GM12878 (cell line): ENCODE data around the gene TP53I3. TPM values are rescaled to one million over a fixed set of nuclear protein-coding genes. Genes with fewer than 3 reads are reported as not detected.

Source experiments
- ATAC-seq: fragments of 200-7000 bp; cut with Tn5 transposase; 3 replicates; pipeline ENCODE4 v1.9.1; 2020; ENCODE audit warnings: mild to moderate bottlenecking, moderate library complexity
- BruUV-seq: library from RNA; stranded (reverse); fragments of 400-500 nt; replicated peaks from 2 replicates; lab custom pipeline; 2021; lab: Mats Ljungman, UMichigan
- CTCF ChIA-PET: fragments of 300-600 bp; sonication (Branson Sonifier 250); formaldehyde crosslinking; extraction: SDS; loops from one replicate; lab custom pipeline; 2021; ENCODE audit warnings: inconsistent platforms; lab: Yijun Ruan, JAX
- POLR2A ChIA-PET: fragments of 350-600 bp; formaldehyde crosslinking; extraction: SDS; loops from one replicate; lab custom pipeline; 2021; ENCODE audit warnings: inconsistent platforms; lab: Charles Lee
- RAD21 ChIA-PET: fragments of 300-600 bp; sonication (Branson Sonifier 250); formaldehyde crosslinking; loops from one replicate; lab custom pipeline; 2023; ENCODE audit warnings: antibody characterized with exemption; ENCODE audit not compliant: unreplicated experiment; lab: Charles Lee
- SMC1A ChIA-PET: fragments of 300-600 bp; sonication (Branson Sonifier 250); formaldehyde crosslinking; loops from one replicate; lab custom pipeline; 2023; ENCODE audit not compliant: unreplicated experiment, uncharacterized antibody; lab: Charles Lee
- DNase-seq: peaks from one replicate; pipeline ENCODE4 v3.0.0-alpha.2; 2011; ENCODE audit warnings: low read depth, low spot score
- FAIRE-seq: peaks from 3 replicates; lab custom pipeline; 2011; peaks lifted over from hg19 to GRCh38; lab: Jason Lieb, UNC
- H2AFZ ChIP-seq: 2 replicates; pipeline ENCODE4 v1.6.0; 2011; ENCODE audit warnings: low read depth, low read length, control low read depth; ENCODE audit not compliant: control insufficient read depth
- H3K27ac ChIP-seq: 2 replicates; pipeline ENCODE4 v1.5.1; 2011; ENCODE audit warnings: control low read depth; ENCODE audit not compliant: control insufficient read depth, insufficient read depth
- H3K27me3 ChIP-seq, 2 experiments: replicated peaks in 1 of 2; 2 replicates each; pipeline versions ENCODE4 v1.6.0 to v1.6.1; 2011; ENCODE audit warnings: low read length in 1 of 2; ENCODE audit not compliant: control insufficient read depth in 2 of 2, insufficient read depth in 2 of 2
- H3K36me3 ChIP-seq, 2 experiments: 2 replicates each; pipeline ENCODE4 v1.5.1; 2011; ENCODE audit warnings: low read length in 1 of 2; ENCODE audit not compliant: control insufficient read depth in 2 of 2, insufficient read depth in 2 of 2
- H3K4me1 ChIP-seq: 2 replicates; pipeline ENCODE4 v1.6.1; 2011; ENCODE audit warnings: mild to moderate bottlenecking, low read length, moderate library complexity, mixed read lengths; ENCODE audit not compliant: control insufficient read depth, insufficient read depth
- H3K4me2 ChIP-seq: 2 replicates; pipeline ENCODE4 v1.6.0; 2011; ENCODE audit warnings: control low read depth; ENCODE audit not compliant: control insufficient read depth, insufficient read depth
- H3K4me3 ChIP-seq: fragments of 200-600 bp; sonication (generic); 2 replicates; pipeline ENCODE4 v1.5.1; 2016
- H3K79me2 ChIP-seq: 2 replicates; pipeline ENCODE4 v1.6.0; 2011; ENCODE audit warnings: low read length; ENCODE audit not compliant: control insufficient read depth, insufficient read depth
- H3K9ac ChIP-seq: 2 replicates; pipeline ENCODE4 v1.8.0; 2011; ENCODE audit warnings: low read length, control low read depth, mixed read lengths; ENCODE audit not compliant: control insufficient read depth, insufficient read depth
- H3K9me3 ChIP-seq: replicated peaks from 3 replicates; pipeline ENCODE4 v1.5.1; 2011; ENCODE audit warnings: mild to moderate bottlenecking, low read length; ENCODE audit not compliant: control insufficient read depth, insufficient read depth
- H4K20me1 ChIP-seq: 2 replicates; pipeline ENCODE4 v1.6.0; 2011; ENCODE audit not compliant: control insufficient read depth, insufficient read depth
- ASH2L ChIP-seq: fragments of 300-600, 200-600 bp; sonication (generic); IDR thresholded peaks from 2 replicates; pipeline ENCODE4 v1.6.1; 2017; ENCODE audit warnings: low read depth, mild to moderate bottlenecking, borderline replicate concordance
- E4F1 ChIP-seq: fragments of 450-650 bp; IDR thresholded peaks from 2 replicates; pipeline ENCODE4 v1.6.1; 2018; ENCODE audit warnings: borderline replicate concordance, mild to moderate bottlenecking; ENCODE audit not compliant: partially characterized antibody
- KLF5 ChIP-seq: fragments of 450-650 bp; IDR thresholded peaks from 2 replicates; pipeline ENCODE4 v1.6.1; 2014; ENCODE audit warnings: mild to moderate bottlenecking; ENCODE audit not compliant: partially characterized antibody
- RBBP5 ChIP-seq: fragments of 200-600 bp; sonication (generic); conservative IDR thresholded peaks from 2 replicates; pipeline ENCODE4 v1.6.1; 2016
- RELA ChIP-seq: fragments of 450-650 bp; IDR thresholded peaks from 2 replicates; pipeline ENCODE4 v1.8.0; 2014; ENCODE audit warnings: borderline replicate concordance; ENCODE audit not compliant: partially characterized antibody
- SPI1 ChIP-seq: IDR thresholded peaks from 2 replicates; pipeline ENCODE4 v1.6.1; 2011; ENCODE audit warnings: low read depth, mild to moderate bottlenecking, low read length, moderate library complexity, borderline replicate concordance; ENCODE audit not compliant: insufficient read depth
- TAF1 ChIP-seq: IDR thresholded peaks from 2 replicates; pipeline ENCODE4 v1.6.1; 2011; ENCODE audit warnings: mild to moderate bottlenecking, low read depth, low read length, borderline replicate concordance
- TCF12 ChIP-seq: IDR thresholded peaks from 2 replicates; pipeline ENCODE4 v1.6.1; 2011; ENCODE audit warnings: low read depth, mild to moderate bottlenecking, low read length
- TCF7 ChIP-seq: IDR thresholded peaks from 2 replicates; pipeline ENCODE4 v1.6.1; 2014; ENCODE audit warnings: antibody characterized with exemption, borderline replicate concordance
- WRNIP1 ChIP-seq: IDR thresholded peaks from 2 replicates; pipeline ENCODE4 v1.6.1; 2011; ENCODE audit warnings: low read depth, low read length, improper control_type of control experiment, borderline replicate concordance
- ZBTB40 ChIP-seq: fragments of 450-650 bp; IDR thresholded peaks from 2 replicates; pipeline ENCODE4 v1.6.1; 2016; ENCODE audit warnings: mild to moderate bottlenecking, moderate library complexity, borderline replicate concordance
- ZNF24 ChIP-seq: fragments of 450-650 bp; IDR thresholded peaks from 2 replicates; pipeline ENCODE4 v1.6.1; 2017; ENCODE audit warnings: antibody characterized with exemption, mild to moderate bottlenecking
- WGBS: methylation state at CpG from one replicate; pipeline ENCODE4 v1.1.6; 2016; ENCODE audit warnings: low lambda C conversion rate; ENCODE audit not compliant: insufficient replicate concordance, insufficient coverage; ENCODE audit errors: missing lambda C conversion rate; 5-methylcytosine and 5-hydroxymethylcytosine counted together
- in situ Hi-C: fragments of 300-500 bp; cut with MboI; formaldehyde crosslinking; loops from 9 replicates; pipeline ENCODE4 v1.14.3; 2018; ENCODE audit warnings: mixed read lengths
- intact Hi-C: fragments of 100-400 bp; cut with micrococcal nuclease; formaldehyde crosslinking; loops from one replicate; pipeline ENCODE4 v1.14.2; 2022; ENCODE audit not compliant: unreplicated experiment
- polyA plus RNA-seq, 11 experiments: library from polyadenylated mRNA; depleted of rRNA in 4 of 11; unstranded in 6 of 11; stranded (reverse) in 5 of 11; fragments of >200 nt; fragmentation: Nextera tagmentation in 4 of 11; fragmentation: Illumina TruSeq in 1 of 11; extraction: Ambion mirVana in 4 of 11; extraction: Trizol in 1 of 11; gene quantifications; 1 replicate in 1 of 11; 2 replicates in 10 of 11; pipeline versions ENCODE4 v1.2.1 to v1.2.3, GENCODE V29; 2011 to 2016; ENCODE audit warnings: inconsistent platforms in 2 of 11, missing spikeins in 2 of 11, low read depth in 1 of 11
- total RNA-seq, 4 experiments: library from RNA; depleted of rRNA in 3 of 4; stranded (reverse); fragments of >200 nt in 3 of 4; fragmentation: Illumina TruSeq in 1 of 4; extraction: Trizol in 1 of 4; gene quantifications; 2 replicates each; pipeline versions ENCODE4 v1.2.1 to v1.2.3, GENCODE V29; 2013 to 2021

TP53I3 gene
- total and polyA plus RNA-seq, 10 of the 15 experiments (the other 5 are each of a cell fraction or from before 2014, with no cell fraction given) = 1.4 to 57.4 (median 11.6) TPM

GRCh38 chr2:24077879-24078278 lies 6.8 kb downstream of the TP53I3 start (continued):
- TF ChIP-seq ZBTB40 (no peak), ASH2L (no peak), RELA (no peak), ZNF24 (no peak), KLF5 (no peak), TCF12 (no peak), TAF1 (no peak)

GRCh38 chr2:24077535-24077877 lies 7.1 kb downstream of the TP53I3 start:
- Histone ChIP-seq H2AFZ (peak overlapping the region; percentile 78), H3K4me3 (peak overlapping the region; percentile 89), H3K27ac (no peak overlapping the region), H3K4me2 (peak overlapping the region; percentile 87), H4K20me1 (no peaks in the 10 kb centered on the region), H3K27me3 (no peaks in the 10 kb centered on the region), H3K9ac (peak overlapping the region; percentile 79), H3K4me1 (peaks cover 9% of the 10 kb centered on the region), H3K9me3 (no peaks in the 10 kb centered on the region; the same call in 2 of the 3 replicates), H3K79me2 (peaks cover 25% of the 10 kb centered on the region), H3K36me3 (no peaks in the 10 kb centered on the region; a peak in 1 of 4 replicates)
- FAIRE-seq (no peak), DNase-seq (no peak), ATAC-seq (no peak)
- BruUV-seq = no TSS peak
- in situ Hi-C loops (no loop called here), intact Hi-C loops (loop anchor here (2.0 kb wide), 1 partner anchor 151 kb away; the partner anchor contains the start of gene ATAD2B)
- SMC1A ChIA-PET = interaction anchor here (0.8 to 4.0 kb wide), 3 partner anchors 149 to 254 kb away, joined by 3 to 24 read pairs (median 5); partner anchors contain the start of gene ATAD2B
- 33% methylated on average over 9 of the region's 9 CpGs for WGBS
- RAD21 ChIA-PET = interaction anchor here (1.0 to 2.6 kb wide), 4 partner anchors 108 to 252 kb away, joined by 3 to 45 read pairs (median 10); partner anchors contain the start of gene ATAD2B
- CTCF ChIA-PET = interaction anchor here (2.0 to 3.8 kb wide), 2 partner anchors 151 to 253 kb away, joined by 13 to 34 read pairs; partner anchors contain the start of gene ATAD2B
- POLR2A ChIA-PET = interaction anchor here (1.6 to 2.0 kb wide), 2 partner anchors 30 to 151 kb away, joined by 12 to 16 read pairs; partner anchors contain the start of genes ATAD2B and WDCP
- TF ChIP-seq TAF1 (no peak), RBBP5 (no peak), WRNIP1 (no peak), E4F1 (no peak), TCF7 (no peak), SPI1 (no peak)
